H9 (cell line): ENCODE results near the gene PLXND1. TPM values are rescaled to one million over a fixed set of nuclear protein-coding genes. Genes with fewer than 3 reads are reported as not detected.

Experiments
- DNase-seq: peaks from one replicate; pipeline ENCODE4 v3.0.0-alpha.2; 2017
- H2AFZ ChIP-seq: one replicate; pipeline ENCODE4 v1.6.1; 2013; ENCODE audit warnings: mild to moderate bottlenecking, low read length, control low read depth, moderate library complexity
- H2AK5ac ChIP-seq: 2 replicates; pipeline ENCODE4 v1.6.1; 2013; ENCODE audit warnings: low read length, control low read depth, mixed read lengths; ENCODE audit not compliant: insufficient read length
- H2BK120ac ChIP-seq: one replicate; pipeline ENCODE4 v1.6.1; 2013; ENCODE audit warnings: low read depth, mild to moderate bottlenecking, low read length, control low read depth, inconsistent platforms; ENCODE audit not compliant: poor library complexity, severe bottlenecking
- H2BK12ac ChIP-seq: 2 replicates; pipeline ENCODE4 v1.6.1; 2013; ENCODE audit warnings: low read length, control low read depth, mixed read lengths, low read depth; ENCODE audit not compliant: insufficient read length
- H2BK15ac ChIP-seq: 2 replicates; pipeline ENCODE4 v1.6.1; 2013; ENCODE audit warnings: low read depth, low read length, control low read depth
- H2BK20ac ChIP-seq: one replicate; pipeline ENCODE4 v1.6.1; 2013; ENCODE audit warnings: low read depth, mild to moderate bottlenecking, low read length, control low read depth, inconsistent platforms; ENCODE audit not compliant: poor library complexity, severe bottlenecking
- H2BK5ac ChIP-seq: 2 replicates; pipeline ENCODE4 v1.6.1; 2013; ENCODE audit warnings: low read length, control low read depth, mixed read lengths; ENCODE audit not compliant: insufficient read length
- H3K14ac ChIP-seq: 2 replicates; pipeline ENCODE4 v1.6.1; 2013; ENCODE audit warnings: low read length, control low read depth; ENCODE audit not compliant: insufficient read depth
- H3K18ac ChIP-seq: 2 replicates; pipeline ENCODE4 v1.6.1; 2013; ENCODE audit warnings: low read depth, mild to moderate bottlenecking, mixed read lengths, low read length, control low read depth; ENCODE audit not compliant: insufficient read length
- H3K23ac ChIP-seq: 2 replicates; pipeline ENCODE4 v1.6.1; 2013; ENCODE audit warnings: low read length, control low read depth, mixed read lengths, low read depth; ENCODE audit not compliant: insufficient read length
- H3K23me2 ChIP-seq: 2 replicates; pipeline ENCODE4 v1.6.1; 2013; ENCODE audit warnings: low read depth, mild to moderate bottlenecking, mixed read lengths, low read length, control low read depth; ENCODE audit not compliant: insufficient read length, poor library complexity, severe bottlenecking
- H3K27ac ChIP-seq: 2 replicates; pipeline ENCODE4 v1.5.1; 2013; ENCODE audit warnings: low read length, control low read depth, mixed read lengths, low read depth; ENCODE audit not compliant: insufficient read length
- H3K27me3 ChIP-seq: 2 replicates; pipeline ENCODE4 v1.6.1; 2013; ENCODE audit warnings: low read length, control low read depth, inconsistent platforms; ENCODE audit not compliant: insufficient read depth
- H3K4ac ChIP-seq: 2 replicates; pipeline ENCODE4 v1.6.1; 2013; ENCODE audit warnings: low read depth, mild to moderate bottlenecking, control low read depth, inconsistent platforms, low read length, moderate library complexity
- H3K4me1 ChIP-seq: 2 replicates; pipeline ENCODE4 v1.6.1; 2013; ENCODE audit warnings: low read length, control low read depth, inconsistent platforms; ENCODE audit not compliant: insufficient read depth
- H3K4me2 ChIP-seq: 2 replicates; pipeline ENCODE4 v1.6.1; 2013; ENCODE audit warnings: low read length, control low read depth, mixed read lengths; ENCODE audit not compliant: insufficient read length, insufficient read depth
- H3K56ac ChIP-seq: 2 replicates; pipeline ENCODE4 v1.6.1; 2013; ENCODE audit warnings: low read depth, mild to moderate bottlenecking, mixed read lengths, low read length, control low read depth; ENCODE audit not compliant: insufficient read length
- H3K79me1 ChIP-seq: 2 replicates; pipeline ENCODE4 v1.6.1; 2013; ENCODE audit warnings: low read depth, mild to moderate bottlenecking, moderate library complexity, low read length, control low read depth, inconsistent platforms; ENCODE audit not compliant: insufficient read depth, poor library complexity, severe bottlenecking
- H3K79me2 ChIP-seq: 2 replicates; pipeline ENCODE4 v1.6.1; 2013; ENCODE audit warnings: low read length, control low read depth, inconsistent platforms; ENCODE audit not compliant: insufficient read depth
- H3K9ac ChIP-seq: 2 replicates; pipeline ENCODE4 v1.6.1; 2013; ENCODE audit warnings: low read length, control low read depth, mixed read lengths; ENCODE audit not compliant: insufficient read length; ENCODE audit errors: extremely low read depth
- H3K9me3 ChIP-seq: one replicate; pipeline ENCODE4 v1.6.1; 2013; ENCODE audit warnings: low read depth, low read length, inconsistent platforms; ENCODE audit not compliant: control insufficient read depth
- H3T11ph ChIP-seq: one replicate; pipeline ENCODE4 v1.6.1; 2013; ENCODE audit warnings: mild to moderate bottlenecking, low read length, control low read depth, inconsistent platforms
- H4K20me1 ChIP-seq: one replicate; pipeline ENCODE4 v1.6.1; 2013; ENCODE audit not compliant: control insufficient read depth, insufficient read length, insufficient read depth
- H4K5ac ChIP-seq: 2 replicates; pipeline ENCODE4 v1.6.1; 2013; ENCODE audit warnings: low read depth, mild to moderate bottlenecking, mixed read lengths, low read length, control low read depth; ENCODE audit not compliant: insufficient read length
- H4K8ac ChIP-seq: replicated peaks from 2 replicates; pipeline ENCODE4 v1.6.1; 2013; ENCODE audit warnings: low read length, control low read depth, mixed read lengths, low read depth; ENCODE audit not compliant: insufficient read length
- H4K91ac ChIP-seq: 2 replicates; pipeline ENCODE4 v1.6.1; 2013; ENCODE audit warnings: low read depth, mild to moderate bottlenecking, moderate library complexity, mixed read lengths, low read length, control low read depth; ENCODE audit not compliant: insufficient read length
- H3K27ac Mint-ChIP-seq, 3 experiments: 2 replicates in 2 of 3; 3 replicates in 1 of 3; pipeline ENCODE4 v1.8.0; 2020 to 2021; ENCODE audit warnings: mixed read lengths in 3 of 3, mild to moderate bottlenecking in 1 of 3, moderate library complexity in 1 of 3
- H3K27me3 Mint-ChIP-seq: 2 replicates; pipeline ENCODE4 v1.8.0; 2021; ENCODE audit warnings: low read depth, mild to moderate bottlenecking, moderate library complexity, mixed read lengths
- H3K36me3 Mint-ChIP-seq, 3 experiments: 2 replicates in 2 of 3; 3 replicates in 1 of 3; pipeline ENCODE4 v1.8.0; 2020 to 2021; ENCODE audit warnings: low read depth in 3 of 3, mixed read lengths in 3 of 3; ENCODE audit not compliant: insufficient read depth in 1 of 3
- H3K4me1 Mint-ChIP-seq, 2 experiments: 2 replicates each; pipeline ENCODE4 v1.8.0; 2020; ENCODE audit warnings: mixed read lengths in 2 of 2
- H3K4me3 Mint-ChIP-seq, 2 experiments: 2 replicates in 1 of 2; 3 replicates in 1 of 2; pipeline ENCODE4 v1.8.0; 2020 to 2021; ENCODE audit warnings: mild to moderate bottlenecking in 2 of 2, mixed read lengths in 2 of 2, moderate library complexity in 1 of 2
- H3K9me3 Mint-ChIP-seq, 2 experiments: 2 replicates in 1 of 2; 3 replicates in 1 of 2; pipeline ENCODE4 v1.8.0; 2020; ENCODE audit warnings: mild to moderate bottlenecking in 2 of 2, mixed read lengths in 2 of 2, moderate library complexity in 1 of 2
- CTCF ChIP-seq: fragments of 200-600 bp; sonication (generic); conservative IDR thresholded peaks from 3 replicates; pipeline ENCODE4 v1.8.0; 2021; ENCODE audit warnings: antibody characterized with exemption, mild to moderate bottlenecking
- WGBS: extraction: QIAGEN DNeasy Blood & Tissue Kit; methylation state at CpG from one replicate; pipeline ENCODE4 v1.1.7; 2013; ENCODE audit warnings: missing lambda C conversion rate, low lambda C conversion rate, mixed read lengths; ENCODE audit not compliant: insufficient read length; ENCODE audit errors: extremely low coverage; 5-methylcytosine and 5-hydroxymethylcytosine counted together
- total RNA-seq: library from RNA; stranded (reverse); gene quantifications from 2 replicates; pipeline ENCODE4 v1.2.1, GENCODE V29; 2021

Gene PLXND1
- total RNA-seq, 1 experiment from 2014 or later, result 50.9 TPM

DNA sequence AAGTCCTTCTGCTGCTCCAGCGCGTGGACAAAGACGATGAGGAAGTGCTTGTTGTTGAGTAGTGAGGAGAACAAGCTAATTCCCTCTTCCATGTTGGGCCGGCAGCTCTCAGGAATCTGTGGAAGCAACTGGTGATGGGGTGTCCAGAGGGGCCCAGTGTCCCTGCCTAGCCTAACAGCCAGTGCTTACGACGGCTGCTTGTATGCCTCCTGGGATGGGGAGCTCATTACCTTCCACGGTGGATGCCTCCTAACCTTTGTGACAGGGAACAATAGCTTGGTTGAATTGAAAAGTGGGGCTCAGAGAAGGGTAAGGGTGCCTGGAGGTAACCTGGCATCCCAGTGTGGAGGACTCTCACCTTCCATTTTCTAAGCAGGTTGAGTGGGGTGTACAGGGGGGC is 40.6 kb downstream of the PLXND1 start:
- H2AK5ac ChIP-seq, result no peak overlapping the region
- no peaks in the 10 kb centered on the region for H3K27me3 ChIP-seq
- no peak overlapping the region for H4K8ac ChIP-seq
- no peak overlapping the region for H2BK20ac ChIP-seq
- H2BK5ac ChIP-seq, result no peak overlapping the region
- no peaks in the 10 kb centered on the region for H3K9me3 ChIP-seq
- Mint-ChIP-seq H3K36me3 (peaks cover 0 to 8% (median 0%) of the 10 kb centered on the region in 3 experiments; a peak in 3 of 7 replicates), H3K4me3 (no peak overlapping the region), H3K4me1 (peaks cover 0 to 3% of the 10 kb centered on the region in 2 experiments; a peak in 2 of 4 replicates), H3K27me3 (no peaks in the 10 kb centered on the region), H3K9me3 (no peaks in the 10 kb centered on the region), H3K27ac (no peak overlapping the region)
- no peak overlapping the region for H3K9ac ChIP-seq
- H3K4ac ChIP-seq, result no peak overlapping the region
- H4K5ac ChIP-seq, result no peak overlapping the region
- no peak overlapping the region for H3T11ph ChIP-seq
- no peak for DNase-seq
- H2BK15ac ChIP-seq, result no peak overlapping the region
- no peak overlapping the region for H2AFZ ChIP-seq
- no peaks in the 10 kb centered on the region for H3K79me1 ChIP-seq
- no peak overlapping the region for H3K27ac ChIP-seq
- no peak overlapping the region for H3K56ac ChIP-seq
- WGBS, result no CpG with 5 or more reads among the region's 7 CpGs
- TF ChIP-seq CTCF, result no peak
- no peak overlapping the region for H2BK120ac ChIP-seq
- H3K14ac ChIP-seq, result no peak overlapping the region
- H3K79me2 ChIP-seq, result no peaks in the 10 kb centered on the region
- no peak overlapping the region for H3K4me2 ChIP-seq
- H3K18ac ChIP-seq, result no peak overlapping the region
- no peak overlapping the region for H3K23ac ChIP-seq
- no peaks in the 10 kb centered on the region for H3K23me2 ChIP-seq
- H2BK12ac ChIP-seq, result no peak overlapping the region
- H4K91ac ChIP-seq, result no peak overlapping the region
- H3K4me1 ChIP-seq, result no peaks in the 10 kb centered on the region
- no peaks in the 10 kb centered on the region for H4K20me1 ChIP-seq
